Liver (tissue), 9 donors: ENCODE results near the gene AIG1. TPM values are rescaled to one million over a fixed set of nuclear protein-coding genes. Genes with fewer than 3 reads are reported as not detected.

Experiments
- DNase-seq: peaks from one replicate; pipeline ENCODE4 v3.0.0-alpha.2; 2017; ENCODE audit warnings: low spot score
- H3K27ac ChIP-seq, 2 donors: one replicate each; pipeline ENCODE4 v1.7.0; 2013; ENCODE audit warnings: inconsistent platforms in 2 of 2, low read length in 2 of 2, control low read depth in 1 of 2, low read depth in 1 of 2, mild to moderate bottlenecking in 1 of 2
- H3K27me3 ChIP-seq, 4 donors: one replicate each; pipeline versions ENCODE4 v1.6.1 to v1.7.0; 2013; ENCODE audit warnings: low read length in 3 of 4, inconsistent platforms in 1 of 4, mild to moderate bottlenecking in 1 of 4, moderate library complexity in 1 of 4; ENCODE audit not compliant: control insufficient read depth in 4 of 4, insufficient read depth in 4 of 4
- H3K36me3 ChIP-seq, 4 donors: one replicate each; pipeline versions ENCODE4 v1.6.1 to v1.7.0; 2013; ENCODE audit warnings: low read length in 3 of 4, mild to moderate bottlenecking in 3 of 4, low read depth in 1 of 4, moderate library complexity in 1 of 4; ENCODE audit not compliant: control insufficient read depth in 4 of 4, insufficient read depth in 3 of 4
- H3K4me1 ChIP-seq, 4 donors: one replicate each; pipeline versions ENCODE4 v1.6.1 to v1.7.0; 2013; ENCODE audit warnings: low read length in 3 of 4, mild to moderate bottlenecking in 3 of 4, moderate library complexity in 1 of 4; ENCODE audit not compliant: control insufficient read depth in 4 of 4, insufficient read depth in 4 of 4
- H3K4me3 ChIP-seq, 3 donors: one replicate each; pipeline versions ENCODE4 v1.6.1 to v1.7.0; 2013; ENCODE audit warnings: low read length in 3 of 3, control low read depth in 1 of 3, low read depth in 1 of 3, mild to moderate bottlenecking in 1 of 3
- H3K9ac ChIP-seq, 2 donors: one replicate each; pipeline ENCODE4 v1.7.0; 2013; ENCODE audit warnings: low read length in 2 of 2, mild to moderate bottlenecking in 2 of 2, moderate library complexity in 2 of 2, control low read depth in 1 of 2, low read depth in 1 of 2
- H3K9me3 ChIP-seq, 4 donors: one replicate each; pipeline versions ENCODE4 v1.6.1 to v1.7.0; 2013; ENCODE audit warnings: low read length in 3 of 4; ENCODE audit not compliant: control insufficient read depth in 4 of 4
- FOXA1 ChIP-seq: IDR thresholded peaks from 2 replicates; pipeline ENCODE4 v1.6.1; 2016; ENCODE audit warnings: antibody characterized with exemption
- RAD21 ChIP-seq, 2 donors: IDR thresholded peaks; 2 replicates each; pipeline ENCODE4 v1.6.1; 2016; ENCODE audit warnings: antibody characterized with exemption in 2 of 2, mild to moderate bottlenecking in 2 of 2
- REST ChIP-seq: IDR thresholded peaks from 2 replicates; pipeline ENCODE4 v1.6.1; 2016; ENCODE audit warnings: antibody characterized with exemption, mild to moderate bottlenecking
- SP1 ChIP-seq: IDR thresholded peaks from 2 replicates; pipeline ENCODE4 v1.6.1; 2018; ENCODE audit warnings: antibody characterized with exemption, mild to moderate bottlenecking
- TAF1 ChIP-seq: conservative IDR thresholded peaks from 2 replicates; pipeline ENCODE4 v1.6.1; 2016; ENCODE audit warnings: antibody characterized with exemption, mild to moderate bottlenecking
- YY1 ChIP-seq: IDR thresholded peaks from 2 replicates; pipeline ENCODE4 v1.6.1; 2016; ENCODE audit warnings: antibody characterized with exemption, mild to moderate bottlenecking
- ZBTB33 ChIP-seq: IDR thresholded peaks from 2 replicates; pipeline ENCODE4 v1.6.1; 2016; ENCODE audit warnings: antibody characterized with exemption
- WGBS: extraction: QIAGEN DNeasy Blood & Tissue Kit; methylation state at CpG from one replicate; pipeline ENCODE4 v1.1.7; 2013; 5-methylcytosine and 5-hydroxymethylcytosine counted together
- polyA plus RNA-seq, 2 donors: library from polyadenylated mRNA; stranded (reverse) in 1 of 2; unstranded in 1 of 2; fragments of 200-250 nt in 1 of 2; fragments of >200 nt in 1 of 2; fragmentation: Nextera tagmentation in 1 of 2; extraction: Ambion mirVana in 1 of 2; gene quantifications; one replicate each; pipeline versions ENCODE4 v1.2.1 to v1.2.3, GENCODE V29; 2013 to 2015
- total RNA-seq, 2 donors: library from RNA; depleted of rRNA; stranded (reverse); fragments of >200 nt; gene quantifications; one replicate each; pipeline ENCODE4 v1.2.3, GENCODE V29; 2014
- TF ChIP-seq, protein P1 (sequence below): fragments of 150-350 bp; IDR thresholded peaks from 2 replicates; pipeline ENCODE4 v1.5.1; 2017; ENCODE audit warnings: improper control_type of control experiment, low read depth, low read length; ENCODE audit not compliant: missing input control
- TF ChIP-seq, protein P2 (sequence below): IDR thresholded peaks from 2 replicates; pipeline ENCODE4 v1.6.1; 2016; ENCODE audit warnings: antibody characterized with exemption
- donor health status: healthy.
- donor health status: healthy.
- donor health status: healthy.
- donor health status: healthy.
- donor health status: healthy.

AIG1 gene
- total and polyA plus RNA-seq, 4 donors = 74.8 to 169 (median 121) TPM

GRCh38 chr6:143233554-143234285, 173.0 kb downstream of the AIG1 start:
- 60% methylated on average over 8 of the region's 8 CpGs for WGBS
- DNase-seq = no peak
- Histone ChIP-seq H3K9ac (no peak overlapping the region), H3K36me3 (peaks cover 0 to 7% (median 1%) of the 10 kb centered on the region in 4 donors), H3K4me1 (peaks cover 0 to 6% (median 4%) of the 10 kb centered on the region in 4 donors), H3K9me3 (no peaks in the 10 kb centered on the region), H3K27me3 (no peaks in the 10 kb centered on the region), H3K4me3 (no peak overlapping the region), H3K27ac (no peak overlapping the region)
- TF ChIP-seq, protein P1, sequence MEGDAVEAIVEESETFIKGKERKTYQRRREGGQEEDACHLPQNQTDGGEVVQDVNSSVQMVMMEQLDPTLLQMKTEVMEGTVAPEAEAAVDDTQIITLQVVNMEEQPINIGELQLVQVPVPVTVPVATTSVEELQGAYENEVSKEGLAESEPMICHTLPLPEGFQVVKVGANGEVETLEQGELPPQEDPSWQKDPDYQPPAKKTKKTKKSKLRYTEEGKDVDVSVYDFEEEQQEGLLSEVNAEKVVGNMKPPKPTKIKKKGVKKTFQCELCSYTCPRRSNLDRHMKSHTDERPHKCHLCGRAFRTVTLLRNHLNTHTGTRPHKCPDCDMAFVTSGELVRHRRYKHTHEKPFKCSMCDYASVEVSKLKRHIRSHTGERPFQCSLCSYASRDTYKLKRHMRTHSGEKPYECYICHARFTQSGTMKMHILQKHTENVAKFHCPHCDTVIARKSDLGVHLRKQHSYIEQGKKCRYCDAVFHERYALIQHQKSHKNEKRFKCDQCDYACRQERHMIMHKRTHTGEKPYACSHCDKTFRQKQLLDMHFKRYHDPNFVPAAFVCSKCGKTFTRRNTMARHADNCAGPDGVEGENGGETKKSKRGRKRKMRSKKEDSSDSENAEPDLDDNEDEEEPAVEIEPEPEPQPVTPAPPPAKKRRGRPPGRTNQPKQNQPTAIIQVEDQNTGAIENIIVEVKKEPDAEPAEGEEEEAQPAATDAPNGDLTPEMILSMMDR = no peak
- TF ChIP-seq YY1 (no peak), ZBTB33 (no peak), TAF1 (no peak), REST (no peak), RAD21 (IDR thresholded peaks at IDR 0.05) (no peak), FOXA1 (no peak)
- TF ChIP-seq, protein P2, sequence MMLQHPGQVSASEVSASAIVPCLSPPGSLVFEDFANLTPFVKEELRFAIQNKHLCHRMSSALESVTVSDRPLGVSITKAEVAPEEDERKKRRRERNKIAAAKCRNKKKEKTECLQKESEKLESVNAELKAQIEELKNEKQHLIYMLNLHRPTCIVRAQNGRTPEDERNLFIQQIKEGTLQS = no peak

DNA sequence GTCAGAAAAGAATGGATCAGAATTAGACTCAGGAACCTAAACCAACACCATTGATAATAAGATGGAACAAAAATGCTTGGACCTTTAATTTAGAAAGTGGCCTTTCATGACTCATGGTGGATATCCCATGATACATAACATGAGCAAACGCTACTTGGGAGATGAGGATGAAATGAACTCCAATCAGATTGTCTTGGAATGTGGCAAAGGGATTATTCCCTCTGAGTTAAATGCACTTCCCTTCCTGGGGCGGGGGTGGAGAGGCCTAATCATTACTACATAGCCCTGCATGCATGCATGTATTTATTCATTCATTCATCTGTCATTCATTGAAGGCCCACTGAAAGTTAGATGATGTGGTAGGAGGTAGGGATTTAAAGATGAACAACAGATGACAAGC, 174.0 kb downstream of the AIG1 start:
- DNase-seq = no peak
- WGBS = 94% methylated on average over 2 of the region's 2 CpGs
- Histone ChIP-seq H3K4me3 (no peak overlapping the region), H3K36me3 (peaks cover 0 to 7% (median 0%) of the 10 kb centered on the region in 4 donors), H3K4me1 (peaks cover 0 to 6% (median 4%) of the 10 kb centered on the region in 4 donors), H3K9ac (no peak overlapping the region), H3K27ac (no peak overlapping the region), H3K9me3 (no peaks in the 10 kb centered on the region), H3K27me3 (no peaks in the 10 kb centered on the region)
- no peak for TF ChIP-seq TAF1
- TF ChIP-seq SP1 = no peak
